ENCODE results near the gene GPR146.

GPR146 gene

DNA sequence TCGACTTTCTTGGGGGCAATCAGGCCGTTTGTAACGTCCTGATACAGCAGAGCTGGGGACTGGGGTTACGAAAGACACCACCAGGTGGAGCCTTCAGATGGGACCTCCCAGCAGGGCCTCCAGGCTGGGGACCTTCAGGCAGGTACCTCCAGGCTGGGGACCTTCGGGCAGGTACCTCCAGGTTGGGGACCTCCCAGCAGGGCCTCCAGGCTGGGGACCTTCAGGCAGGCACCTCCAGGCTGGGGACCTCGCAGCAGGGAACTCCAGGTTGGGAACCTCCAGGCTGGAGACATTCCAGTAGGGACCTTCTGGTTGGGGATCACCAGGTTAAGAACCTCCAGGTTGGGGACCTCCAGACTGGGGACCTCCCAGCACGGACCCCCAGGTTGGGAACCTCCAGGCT, 23.5 kb upstream of the GPR146 start:
- Mint-ChIP-seq H3K4me3 (no peak overlapping the region), H3K4me1 (peaks cover 12% of the 10 kb centered on the region), H3K27ac (no peak overlapping the region), H3K27me3 (ENCODE audit: low read depth) (peaks cover 6% of the 10 kb centered on the region), H3K9me3 (no peaks in the 10 kb centered on the region), H3K36me3 (ENCODE audit: low read depth) (peaks cover 25% of the 10 kb centered on the region)
- no peak for TF ChIP-seq CTCF (IDR thresholded peaks at IDR 0.05; ENCODE audit: unreplicated experiment in 3 of 3)

DNA sequence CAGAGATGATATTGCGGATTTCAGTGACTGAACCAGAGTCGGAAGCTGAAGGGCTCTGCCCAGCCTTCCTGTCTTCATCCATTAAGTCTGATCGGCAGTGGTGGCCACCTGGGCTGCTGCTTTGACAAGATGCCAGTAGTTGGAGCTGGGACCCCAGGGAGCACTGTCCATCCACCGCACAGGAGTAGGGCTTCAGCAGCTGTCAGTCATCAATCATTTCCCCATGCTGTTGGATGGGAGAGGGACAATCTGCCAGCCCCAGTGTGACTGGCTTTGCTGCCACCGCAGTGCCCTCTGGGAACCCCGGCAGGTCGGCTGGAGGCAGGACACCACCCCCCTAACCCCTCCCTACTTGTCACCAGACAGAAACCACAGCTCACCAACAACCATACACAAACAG, 23.0 kb upstream of the GPR146 start:
- Mint-ChIP-seq H3K27me3 (ENCODE audit: low read depth) (peaks cover 6% of the 10 kb centered on the region), H3K4me1 (peaks cover 18% of the 10 kb centered on the region), H3K36me3 (ENCODE audit: low read depth) (peaks cover 28% of the 10 kb centered on the region), H3K9me3 (no peaks in the 10 kb centered on the region), H3K4me3 (no peak overlapping the region), H3K27ac (no peak overlapping the region)
- no peak for TF ChIP-seq CTCF (IDR thresholded peaks at IDR 0.05; ENCODE audit: unreplicated experiment in 3 of 3)

DNA sequence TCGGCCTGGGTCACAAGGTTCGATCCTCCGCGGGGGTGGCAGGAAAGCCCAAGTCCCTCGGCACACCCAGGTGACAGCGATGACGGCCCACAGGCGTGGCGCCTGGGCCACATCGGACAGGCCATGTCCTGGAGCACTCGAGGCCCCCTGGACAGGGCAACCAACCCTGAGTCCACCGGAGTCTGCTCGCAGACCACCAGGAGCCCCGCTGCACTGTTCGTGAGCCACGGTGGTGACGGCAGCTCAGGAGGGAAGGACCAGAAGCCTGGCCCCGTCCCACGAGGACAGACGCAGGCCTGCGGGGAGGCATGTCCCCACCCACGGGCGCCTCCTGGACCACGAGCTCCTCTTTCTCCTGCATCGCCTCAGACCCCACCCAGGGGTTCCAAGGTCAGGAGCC, 22.4 kb upstream of the GPR146 start:
- Mint-ChIP-seq H3K9me3 (no peaks in the 10 kb centered on the region), H3K36me3 (ENCODE audit: low read depth) (peaks cover 28% of the 10 kb centered on the region), H3K4me3 (no peak overlapping the region), H3K27me3 (ENCODE audit: low read depth) (peaks cover 6% of the 10 kb centered on the region), H3K4me1 (peaks cover 23% of the 10 kb centered on the region), H3K27ac (no peak overlapping the region)
- no peak for TF ChIP-seq CTCF (IDR thresholded peaks at IDR 0.05; ENCODE audit: unreplicated experiment in 3 of 3)

DNA sequence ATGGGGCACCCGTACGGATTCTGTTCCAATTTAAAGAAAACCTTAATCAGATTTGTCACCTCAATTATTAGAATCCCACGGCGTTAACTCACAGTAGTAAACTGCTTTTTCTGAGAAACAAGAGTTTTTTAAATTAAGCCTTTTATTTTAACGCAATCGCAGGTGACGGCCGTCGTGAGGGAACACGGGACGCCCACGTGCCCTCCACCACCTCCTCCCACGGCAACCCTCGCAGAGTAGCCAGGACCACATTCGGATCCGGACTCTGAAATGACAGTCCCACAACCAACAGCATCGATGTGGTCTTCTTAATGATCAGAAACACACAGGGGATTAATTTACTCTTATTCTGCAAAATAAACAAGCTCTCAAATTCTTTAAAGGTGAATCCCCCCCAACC, 22.0 kb upstream of the GPR146 start:
- H3K27ac Mint-ChIP-seq = no peak overlapping the region
- peaks cover 30% of the 10 kb centered on the region for H3K36me3 Mint-ChIP-seq (ENCODE audit: low read depth)
- no peak for TF ChIP-seq CTCF (IDR thresholded peaks at IDR 0.05; ENCODE audit: unreplicated experiment in 3 of 3)
- H3K4me3 Mint-ChIP-seq = no peak overlapping the region
- no peaks in the 10 kb centered on the region for H3K9me3 Mint-ChIP-seq
- peaks cover 6% of the 10 kb centered on the region for H3K27me3 Mint-ChIP-seq (ENCODE audit: low read depth)
- peaks cover 27% of the 10 kb centered on the region for H3K4me1 Mint-ChIP-seq

DNA sequence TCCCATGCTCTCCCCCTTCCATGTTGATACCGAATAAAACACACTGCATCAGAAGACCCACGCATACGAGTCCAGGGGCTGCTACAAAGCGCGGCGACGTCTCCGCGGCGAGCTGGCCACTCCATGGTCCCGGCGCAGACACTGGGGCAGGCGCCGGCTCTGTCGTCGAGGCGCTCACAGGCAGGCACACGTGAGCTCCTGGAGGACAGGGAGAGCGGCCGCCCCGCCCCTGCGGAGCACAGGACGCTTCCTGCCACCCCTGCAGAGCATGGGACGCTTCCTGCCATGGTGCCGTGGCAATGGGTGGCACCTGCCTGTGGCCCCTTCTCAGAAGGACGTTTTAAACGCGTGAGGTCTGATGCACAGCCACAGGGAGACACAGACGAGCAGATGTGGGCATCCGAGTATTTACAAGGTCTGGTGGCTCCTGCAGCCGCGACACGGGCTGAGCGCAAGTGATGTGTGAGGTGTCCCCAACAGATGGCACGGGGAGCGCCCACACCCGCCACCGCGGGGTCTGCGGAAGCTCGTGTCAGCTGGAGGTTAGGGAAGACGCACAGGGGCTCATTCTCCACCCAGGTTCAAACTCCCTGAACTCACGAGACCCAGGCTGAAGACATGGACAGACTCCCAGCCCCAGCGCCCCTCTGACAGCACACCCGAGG, 21.4 kb upstream of the GPR146 start:
- Mint-ChIP-seq H3K27ac (no peak overlapping the region), H3K4me1 (peaks cover 30% of the 10 kb centered on the region), H3K27me3 (ENCODE audit: low read depth) (peaks cover 6% of the 10 kb centered on the region), H3K4me3 (no peak overlapping the region), H3K9me3 (no peaks in the 10 kb centered on the region), H3K36me3 (ENCODE audit: low read depth) (peaks cover 31% of the 10 kb centered on the region)
- TF ChIP-seq CTCF (IDR thresholded peaks at IDR 0.05; ENCODE audit: unreplicated experiment in 3 of 3) = no peak

GRCh38 chr7:1024331-1024841, 20.0 kb upstream of the GPR146 start:
- H3K27ac Mint-ChIP-seq = peak overlapping the region in 1 of 3 experiments; percentile 79
- peaks cover 6% of the 10 kb centered on the region for H3K27me3 Mint-ChIP-seq (ENCODE audit: low read depth)
- no peaks in the 10 kb centered on the region for H3K9me3 Mint-ChIP-seq
- TF ChIP-seq CTCF (IDR thresholded peaks at IDR 0.05; ENCODE audit: unreplicated experiment in 3 of 3) = no peak
- H3K4me1 Mint-ChIP-seq = peaks cover 36% of the 10 kb centered on the region
- H3K36me3 Mint-ChIP-seq (ENCODE audit: low read depth) = peaks cover 26% of the 10 kb centered on the region
- peak overlapping the region; percentile 37 to 74 (median 66) for H3K4me3 Mint-ChIP-seq
